ENCODE data around the gene LINC00305. TPM values are rescaled to one million over a fixed set of nuclear protein-coding genes. Genes with fewer than 3 reads are reported as not detected.

The LINC00305 gene
- total RNA-seq, 4 donors from 2014 or later: not detected

DNA sequence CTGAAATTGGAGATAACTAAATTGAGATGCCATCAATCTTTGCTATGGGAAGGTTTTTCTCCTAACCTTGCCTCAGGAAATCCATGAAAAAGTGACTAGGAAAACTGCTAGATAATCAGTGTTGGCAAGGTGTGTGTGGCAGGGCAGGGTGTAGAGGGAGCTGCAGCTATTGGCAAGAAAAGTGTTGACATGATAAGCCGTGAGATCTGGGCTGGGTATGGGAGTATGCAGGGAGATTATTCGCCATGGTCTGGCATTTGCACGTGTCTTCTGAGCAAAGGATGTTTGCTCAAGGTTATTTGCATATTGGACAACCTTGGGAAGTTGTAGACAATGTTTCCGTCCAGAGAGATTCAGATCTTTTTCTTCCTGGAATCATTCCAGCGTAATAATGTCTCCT, 104.3 kb downstream of the LINC00305 start:
- H3K36me3 ChIP-seq: no peaks in the 10 kb centered on the region
- no peak for DNase-seq
- H3K9me3 ChIP-seq: no peaks in the 10 kb centered on the region
- TF ChIP-seq, protein P1, sequence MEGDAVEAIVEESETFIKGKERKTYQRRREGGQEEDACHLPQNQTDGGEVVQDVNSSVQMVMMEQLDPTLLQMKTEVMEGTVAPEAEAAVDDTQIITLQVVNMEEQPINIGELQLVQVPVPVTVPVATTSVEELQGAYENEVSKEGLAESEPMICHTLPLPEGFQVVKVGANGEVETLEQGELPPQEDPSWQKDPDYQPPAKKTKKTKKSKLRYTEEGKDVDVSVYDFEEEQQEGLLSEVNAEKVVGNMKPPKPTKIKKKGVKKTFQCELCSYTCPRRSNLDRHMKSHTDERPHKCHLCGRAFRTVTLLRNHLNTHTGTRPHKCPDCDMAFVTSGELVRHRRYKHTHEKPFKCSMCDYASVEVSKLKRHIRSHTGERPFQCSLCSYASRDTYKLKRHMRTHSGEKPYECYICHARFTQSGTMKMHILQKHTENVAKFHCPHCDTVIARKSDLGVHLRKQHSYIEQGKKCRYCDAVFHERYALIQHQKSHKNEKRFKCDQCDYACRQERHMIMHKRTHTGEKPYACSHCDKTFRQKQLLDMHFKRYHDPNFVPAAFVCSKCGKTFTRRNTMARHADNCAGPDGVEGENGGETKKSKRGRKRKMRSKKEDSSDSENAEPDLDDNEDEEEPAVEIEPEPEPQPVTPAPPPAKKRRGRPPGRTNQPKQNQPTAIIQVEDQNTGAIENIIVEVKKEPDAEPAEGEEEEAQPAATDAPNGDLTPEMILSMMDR (IDR thresholded peaks at IDR 0.05): no peak
- TF ChIP-seq EP300 (IDR thresholded peaks at IDR 0.05; ENCODE audit: low read depth) (no peak), POLR2AphosphoS5 (IDR thresholded peaks at IDR 0.05) (no peak), POLR2A (IDR thresholded peaks at IDR 0.05) (no peak)
- H3K4me3 ChIP-seq: no peak overlapping the region
- H3K4me1 ChIP-seq: no peaks in the 10 kb centered on the region
- in situ Hi-C loops (cut with MboI; ENCODE audit: low pct_ligation_motif_present in 1 of 4, low pct_unique_long_range_greater_than_20kb in 1 of 4, low sequenced_read_pairs in 3 of 4) (no loop called here), intact Hi-C loops (cut with DNase I; ENCODE audit: low total_unique reads) (no loop called here)
- H3K27ac ChIP-seq: no peak overlapping the region
- no peaks in the 10 kb centered on the region for H3K27me3 ChIP-seq
- 61 to 82% methylated on average over 2 to 5 of the region's 5 CpGs for WGBS, 2 donors (ENCODE audit: low coverage in 1 of 2)

DNA sequence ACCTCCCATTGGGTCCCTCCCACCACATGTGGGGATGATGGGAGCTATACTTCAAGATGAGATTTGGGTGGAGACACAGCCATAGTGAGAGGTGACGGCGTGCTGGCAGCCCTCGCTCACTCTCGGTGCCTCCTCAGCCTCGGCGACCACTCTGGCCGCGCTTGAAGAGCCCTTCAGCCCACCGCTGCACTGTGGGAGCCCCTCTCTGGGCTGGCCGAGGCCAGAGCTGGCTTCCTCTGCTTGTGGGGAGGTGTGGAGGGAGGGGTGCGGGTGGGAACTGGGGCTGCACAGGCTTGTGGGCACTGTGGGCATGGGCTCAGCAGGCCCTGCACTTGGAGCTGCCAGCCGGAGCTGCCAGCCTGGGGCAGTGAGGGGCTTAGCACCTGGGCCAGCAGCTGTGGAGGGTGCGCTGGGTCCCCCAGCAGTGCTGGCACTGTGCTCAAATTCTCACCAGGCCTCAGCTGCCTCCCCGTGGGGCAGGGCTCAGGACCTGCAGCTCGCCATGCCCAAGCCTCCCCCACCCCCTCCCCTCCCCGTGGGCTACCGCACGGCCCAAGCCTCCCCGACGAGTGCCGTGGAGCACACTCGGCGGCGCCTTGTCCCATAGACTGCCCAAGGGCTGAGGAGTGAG, 106.0 kb downstream of the LINC00305 start:
- no peak for TF ChIP-seq EP300 (IDR thresholded peaks at IDR 0.05; ENCODE audit: low read depth)
- TF ChIP-seq POLR2AphosphoS5 (IDR thresholded peaks at IDR 0.05): no peak
- TF ChIP-seq POLR2A (IDR thresholded peaks at IDR 0.05): no peak
- TF ChIP-seq, protein P1 (IDR thresholded peaks at IDR 0.05): no peak
- no peak overlapping the region for H3K27ac ChIP-seq
- in situ Hi-C loops (cut with MboI; ENCODE audit: low pct_ligation_motif_present in 1 of 4, low pct_unique_long_range_greater_than_20kb in 1 of 4, low sequenced_read_pairs in 3 of 4) (no loop called here), intact Hi-C loops (cut with DNase I; ENCODE audit: low total_unique reads) (no loop called here)
- DNase-seq: no peak
- H3K4me3 ChIP-seq: no peak overlapping the region
- H3K4me1 ChIP-seq: no peaks in the 10 kb centered on the region
- 96% methylated on average over 13 of the region's 24 CpGs; no CpG with 5 or more reads in 1 of the 2 donors for WGBS, 2 donors (ENCODE audit: low coverage in 1 of 2)
- H3K36me3 ChIP-seq: no peaks in the 10 kb centered on the region
- no peaks in the 10 kb centered on the region for H3K9me3 ChIP-seq
- no peaks in the 10 kb centered on the region for H3K27me3 ChIP-seq

DNA sequence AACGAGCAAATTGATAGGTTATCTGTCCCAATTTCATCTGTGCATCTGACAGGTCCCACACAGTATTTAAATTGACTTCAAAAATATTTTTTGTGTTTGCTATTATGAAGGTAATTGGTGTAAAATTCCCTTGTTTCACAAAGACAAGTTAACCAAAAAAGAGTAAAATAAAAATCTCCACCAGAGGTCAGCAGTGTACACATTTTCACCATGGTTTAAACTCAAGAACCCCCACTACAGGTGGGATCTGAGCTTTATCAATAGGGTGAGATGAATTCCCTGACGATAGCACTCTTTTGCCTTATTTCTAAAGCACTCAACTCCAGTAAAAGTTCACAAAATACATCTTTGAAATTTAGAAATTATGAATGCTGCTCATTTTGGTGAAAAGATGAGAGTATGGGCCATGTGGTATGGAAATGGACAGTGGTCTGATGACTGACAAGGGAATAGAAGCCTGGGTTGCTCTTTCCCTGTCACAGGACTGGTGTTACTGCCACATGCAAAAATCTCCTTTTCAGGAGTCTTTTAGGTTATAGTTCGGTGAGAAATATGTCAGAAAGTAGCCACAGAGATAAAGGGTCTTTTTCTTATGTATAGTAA, 111.0 kb downstream of the LINC00305 start:
- TF ChIP-seq, protein P1 (IDR thresholded peaks at IDR 0.05): peak in 4 of 5 experiments; percentile 28 to 42 (median 34)
- TF ChIP-seq EP300 (IDR thresholded peaks at IDR 0.05; ENCODE audit: low read depth) (no peak), POLR2A (IDR thresholded peaks at IDR 0.05) (no peak), POLR2AphosphoS5 (IDR thresholded peaks at IDR 0.05) (no peak)
- Histone ChIP-seq H3K4me1 (no peaks in the 10 kb centered on the region), H3K9me3 (no peaks in the 10 kb centered on the region), H3K4me3 (no peak overlapping the region), H3K27ac (no peak overlapping the region), H3K36me3 (no peaks in the 10 kb centered on the region), H3K27me3 (no peaks in the 10 kb centered on the region)
- DNase-seq: no peak
- intact Hi-C loops (cut with DNase I; ENCODE audit: low total_unique reads) (no loop called here), in situ Hi-C loops (cut with MboI; ENCODE audit: low pct_ligation_motif_present in 1 of 4, low pct_unique_long_range_greater_than_20kb in 1 of 4, low sequenced_read_pairs in 3 of 4) (no loop called here)
- 20 to 27% methylated on average over 3 of the region's 3 CpGs for WGBS, 2 donors (ENCODE audit: low coverage in 1 of 2)

DNA sequence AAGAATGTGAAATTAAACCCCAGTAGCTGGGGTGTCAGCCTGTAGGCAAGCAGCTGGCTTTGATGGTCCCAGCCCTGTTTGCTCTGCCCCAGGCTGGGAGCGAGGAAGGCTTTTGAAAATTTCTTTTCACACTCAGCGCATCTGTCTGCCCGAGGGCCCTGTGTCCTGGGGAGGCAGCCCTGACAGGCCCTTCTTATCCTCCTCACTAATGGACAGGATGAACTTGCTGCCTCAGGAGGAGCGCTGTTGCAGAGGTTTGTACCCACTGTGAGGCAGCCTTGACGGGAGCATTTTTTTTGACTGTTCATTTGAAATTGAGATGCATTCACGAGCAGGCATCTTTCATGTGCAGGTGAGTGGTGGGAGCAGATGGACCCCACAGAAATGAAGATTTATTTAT, 116.6 kb downstream of the LINC00305 start:
- no peaks in the 10 kb centered on the region for H3K4me1 ChIP-seq
- no peaks in the 10 kb centered on the region for H3K27me3 ChIP-seq
- H3K4me3 ChIP-seq: no peak overlapping the region
- intact Hi-C loops (cut with DNase I; ENCODE audit: low total_unique reads) (no loop called here), in situ Hi-C loops (cut with MboI; ENCODE audit: low pct_ligation_motif_present in 1 of 4, low pct_unique_long_range_greater_than_20kb in 1 of 4, low sequenced_read_pairs in 3 of 4) (no loop called here)
- H3K9me3 ChIP-seq: no peaks in the 10 kb centered on the region
- 61 to 85% methylated on average over 3 to 6 of the region's 6 CpGs for WGBS, 2 donors (ENCODE audit: low coverage in 1 of 2)
- no peaks in the 10 kb centered on the region for H3K36me3 ChIP-seq
- TF ChIP-seq EP300 (IDR thresholded peaks at IDR 0.05; ENCODE audit: low read depth) (no peak), POLR2AphosphoS5 (IDR thresholded peaks at IDR 0.05) (no peak), POLR2A (IDR thresholded peaks at IDR 0.05) (no peak)
- TF ChIP-seq, protein P1 (IDR thresholded peaks at IDR 0.05): no peak
- H3K27ac ChIP-seq: no peak overlapping the region
- DNase-seq: no peak
